ENCODE measurements around the gene RPL39.
"Not testable (repeated sequence)": the region's sequence is repeated elsewhere in the genome, so short reads cannot be mapped to it uniquely, and the experiment has no call there.

RPL39 gene

DNA sequence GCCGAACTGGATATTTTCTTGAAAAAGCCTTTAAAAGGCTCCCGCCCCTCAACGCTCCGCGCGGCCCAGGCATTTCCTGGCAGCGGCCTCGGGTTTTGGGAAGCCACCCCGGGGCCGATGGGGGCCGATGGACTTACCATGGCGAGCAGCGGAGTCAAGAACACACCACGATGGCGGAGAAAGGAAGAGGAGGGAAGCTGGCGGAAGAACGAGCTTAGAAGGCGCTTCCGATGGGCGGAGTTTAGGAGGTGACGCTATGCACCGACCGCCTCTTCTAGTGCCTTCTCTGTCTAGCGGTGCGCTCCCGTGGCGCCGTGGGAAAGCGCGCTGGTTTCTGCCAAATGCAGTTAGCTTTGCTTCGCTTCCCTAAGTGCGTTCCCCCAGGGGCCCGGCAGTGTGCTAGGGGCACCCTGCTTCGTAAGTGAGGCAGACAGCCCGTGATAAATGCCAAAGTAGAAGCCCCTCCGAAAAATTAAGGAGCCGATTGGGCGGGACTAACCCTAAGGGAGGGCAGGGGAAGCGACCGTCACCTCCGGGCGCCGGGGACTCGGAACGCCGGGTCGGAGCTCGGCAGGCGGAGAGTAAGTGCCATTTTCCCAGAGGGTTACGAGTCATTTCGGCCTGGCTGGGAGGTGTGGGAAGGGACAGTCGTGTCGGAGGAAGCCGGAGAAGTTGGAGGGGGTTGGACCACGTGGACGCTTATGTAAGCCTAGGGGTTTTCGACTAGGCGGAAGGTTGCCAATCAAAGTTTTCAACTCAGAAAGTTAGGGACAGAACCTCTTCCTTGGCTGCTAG lies at the start of gene RPL39:
RPL39 (minus strand) TSS at position 194 of the 795 bp plus-strand sequence; CDS start at position 140, 54 bp downstream.
- peak; percentile 56 for DNase-seq

DNA sequence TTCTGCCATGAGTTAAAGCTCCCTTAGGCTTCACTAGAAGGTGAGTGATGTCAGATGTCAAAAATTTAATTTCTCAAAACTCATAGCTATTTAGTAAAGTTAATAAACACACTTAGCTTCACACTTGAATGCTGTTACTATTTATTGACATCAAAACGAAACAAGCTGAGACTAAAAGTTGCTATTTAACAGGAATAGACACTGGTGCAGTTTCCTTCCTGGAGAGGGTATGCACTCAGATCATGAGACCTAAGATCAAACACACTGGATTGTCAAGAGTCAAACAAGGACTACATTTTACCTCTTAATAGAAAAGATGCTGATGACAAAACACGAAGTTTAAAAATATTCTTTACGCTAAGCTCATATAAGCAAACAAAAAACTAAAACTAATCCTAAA lies 42.5 kb upstream of the RPL39 start:
- DNase-seq: no peak

- no peak for DNase-seq
Measured at GRCh38 chrX:119828446-119828845, 37.0 kb upstream of the RPL39 start.

DNA sequence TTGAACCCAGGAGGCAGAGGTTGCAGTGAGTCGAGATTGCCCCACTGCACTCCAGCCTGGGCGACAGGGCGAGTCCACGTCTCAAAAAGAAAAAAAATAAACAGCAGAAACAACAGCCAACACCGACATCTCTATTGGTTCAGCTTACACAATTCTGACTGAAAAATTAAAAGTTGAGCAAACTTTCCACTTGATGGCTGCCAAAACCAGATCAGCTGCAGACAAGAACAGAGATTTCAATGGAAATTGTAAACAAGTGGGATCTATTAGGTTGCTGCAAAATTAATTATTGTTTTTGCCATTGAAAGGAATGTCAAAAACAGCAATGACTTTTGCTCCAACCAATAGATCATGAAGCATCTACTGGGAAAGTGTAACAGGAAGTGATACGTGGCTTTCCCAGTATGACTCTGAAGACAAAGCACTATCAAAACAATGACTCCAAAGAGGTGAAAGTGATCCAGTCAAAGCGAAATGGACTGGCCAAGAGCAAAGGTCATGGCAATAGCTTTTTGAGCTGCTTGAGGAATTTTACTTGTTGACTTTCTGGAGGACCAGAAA lies 35.0 kb upstream of the RPL39 start:
- no peak for DNase-seq

- not testable (repeated sequence) for DNase-seq
Measured at GRCh38 chrX:119824221-119824620, 32.8 kb upstream of the RPL39 start.

GRCh38 chrX:119821703-119822102 lies 30.3 kb upstream of the RPL39 start:
- not testable (repeated sequence) for DNase-seq

DNA sequence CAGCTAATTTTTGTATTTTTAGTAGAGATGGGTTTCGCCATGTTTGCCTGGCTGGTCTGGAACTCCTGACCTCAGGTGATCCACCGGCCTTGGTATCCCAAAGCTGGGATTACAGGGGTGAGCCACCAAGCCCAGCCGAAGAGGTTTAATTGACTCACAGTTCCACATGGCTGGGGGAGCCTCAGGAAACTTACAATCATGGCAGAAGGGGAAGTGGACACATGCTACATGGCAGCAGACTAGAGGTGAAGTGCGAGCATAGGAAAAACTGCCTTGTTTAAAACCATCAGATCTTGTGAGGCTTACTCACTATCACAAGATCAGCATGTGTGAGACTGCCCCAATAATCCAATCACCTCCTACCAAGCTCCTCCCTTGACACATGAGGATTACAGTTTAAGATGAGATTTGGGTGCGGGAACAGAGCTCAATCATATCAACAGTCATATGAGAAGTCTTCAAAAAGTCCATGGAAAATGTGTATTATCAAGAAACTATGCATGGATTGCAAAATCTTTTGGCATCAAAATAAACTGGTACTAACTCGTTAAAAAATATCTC lies 25.8 kb upstream of the RPL39 start:
- DNase-seq: no peak

DNA sequence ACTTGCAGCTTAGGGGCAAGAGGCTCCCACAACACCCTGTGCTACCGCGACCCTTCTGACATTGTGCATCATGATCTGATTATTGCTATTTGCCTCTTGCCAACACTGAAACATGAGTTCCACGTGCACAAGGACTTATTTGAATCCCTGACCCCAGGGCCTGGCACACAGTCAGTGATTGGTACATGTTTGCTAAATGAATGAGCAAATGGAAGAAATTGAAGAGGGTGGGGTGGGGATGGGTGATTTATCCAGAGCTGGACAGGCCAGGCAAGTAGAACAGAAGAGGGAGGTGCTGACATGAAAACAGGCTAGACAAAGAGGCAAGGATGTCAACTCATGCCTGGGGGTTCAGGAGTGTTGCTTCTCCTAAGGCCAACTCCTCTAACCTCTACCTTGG lies 24.9 kb upstream of the RPL39 start:
- no peak for DNase-seq

GRCh38 chrX:119809185-119809666 lies 17.8 kb upstream of the RPL39 start:
- no peak for DNase-seq

- not testable (repeated sequence) for DNase-seq
Measured at GRCh38 chrX:119808461-119808860, 17.0 kb upstream of the RPL39 start.

DNA sequence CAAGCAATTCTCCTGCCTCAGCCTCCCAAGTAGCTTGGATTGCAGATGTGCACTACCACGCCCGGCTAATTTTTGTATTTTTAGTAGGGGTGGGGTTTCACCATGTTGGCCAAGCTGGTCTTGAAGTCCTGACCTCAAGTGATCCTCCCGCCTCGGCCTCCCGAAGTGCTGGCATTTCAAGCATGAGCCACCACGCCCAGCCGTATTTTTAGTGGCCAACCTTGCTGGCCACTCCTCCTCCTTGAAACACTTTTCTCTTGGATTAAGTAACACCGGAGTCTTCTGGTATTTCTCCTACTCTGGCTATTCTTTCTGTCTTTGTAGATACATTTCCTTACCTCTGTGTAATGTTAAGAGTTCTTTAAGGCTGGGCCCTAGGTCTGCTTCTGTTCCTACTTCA lies 11.1 kb upstream of the RPL39 start:
- no peak for DNase-seq

DNA sequence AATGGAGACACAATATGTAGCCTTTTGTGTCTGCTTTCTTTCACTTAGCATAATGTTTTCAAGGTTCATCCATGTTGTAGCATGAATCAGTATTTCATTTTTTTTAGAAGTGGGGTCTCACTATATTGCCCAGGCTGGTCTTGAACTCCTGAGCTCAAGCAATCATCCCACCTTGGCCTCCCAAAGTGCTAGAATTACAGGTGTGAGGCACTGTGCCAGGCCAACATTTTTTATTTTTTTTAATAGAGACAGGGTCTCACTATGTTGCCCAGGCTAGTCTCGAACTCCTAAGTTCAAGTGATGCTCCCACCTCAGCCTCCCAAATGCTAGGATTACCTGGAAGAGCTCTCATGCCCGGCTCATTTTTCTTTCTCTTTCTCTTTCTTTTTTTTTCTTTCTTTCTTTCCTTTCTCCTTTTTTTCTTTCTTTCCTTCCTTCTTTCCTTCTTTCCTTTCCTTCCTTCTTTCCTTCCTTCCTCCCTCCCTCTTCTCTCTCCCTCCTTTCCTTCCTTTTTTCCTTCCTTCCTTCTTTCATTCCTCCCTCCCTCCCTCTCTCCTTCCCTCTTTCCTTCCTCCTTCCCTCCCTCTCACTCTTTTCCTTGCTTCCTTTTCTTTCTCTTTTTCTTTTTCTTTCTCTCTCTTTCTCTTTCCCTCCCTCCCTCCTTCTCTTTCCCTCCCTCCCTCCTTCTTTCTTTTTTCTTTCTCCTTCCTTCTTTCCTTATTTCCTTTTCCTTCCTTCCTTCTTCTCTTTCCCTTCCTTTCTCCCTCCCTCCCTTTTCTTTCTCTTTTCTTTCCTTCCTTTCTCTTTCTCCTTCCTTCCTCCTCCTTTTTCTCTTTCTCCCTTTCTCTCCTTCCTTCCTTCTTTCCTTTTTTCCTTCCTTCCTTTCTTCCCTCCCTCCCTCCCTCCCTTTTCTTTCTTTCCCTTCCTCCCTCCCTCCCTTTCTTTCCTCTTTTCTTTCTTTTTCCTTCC lies 10.1 kb upstream of the RPL39 start:
- DNase-seq: no peak

DNA sequence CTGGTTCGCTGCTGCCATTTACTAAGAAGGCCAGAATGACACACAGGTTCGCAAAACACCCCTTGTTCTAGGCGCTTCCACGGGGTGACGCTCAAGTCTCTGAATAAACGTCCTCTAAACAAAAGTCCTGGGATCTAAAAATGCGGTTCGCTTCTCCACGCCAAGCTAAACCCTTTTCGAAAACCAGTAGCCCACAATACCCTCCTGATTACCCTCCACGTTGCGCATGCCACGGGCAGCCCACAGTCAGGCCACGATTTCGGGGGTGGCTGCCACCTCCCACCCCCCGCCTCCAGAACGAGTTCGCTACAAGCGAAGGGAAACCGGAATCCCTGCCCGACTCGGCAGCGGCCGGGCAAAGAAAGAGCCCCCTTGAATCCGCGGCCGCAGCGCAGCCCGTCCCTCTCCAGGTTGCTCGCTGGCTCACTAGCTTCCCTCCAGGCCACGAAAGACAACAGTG lies 423 bp downstream of the RPL39 start:
- peak in 1 of 2 experiments; percentile 16 for DNase-seq

DNA sequence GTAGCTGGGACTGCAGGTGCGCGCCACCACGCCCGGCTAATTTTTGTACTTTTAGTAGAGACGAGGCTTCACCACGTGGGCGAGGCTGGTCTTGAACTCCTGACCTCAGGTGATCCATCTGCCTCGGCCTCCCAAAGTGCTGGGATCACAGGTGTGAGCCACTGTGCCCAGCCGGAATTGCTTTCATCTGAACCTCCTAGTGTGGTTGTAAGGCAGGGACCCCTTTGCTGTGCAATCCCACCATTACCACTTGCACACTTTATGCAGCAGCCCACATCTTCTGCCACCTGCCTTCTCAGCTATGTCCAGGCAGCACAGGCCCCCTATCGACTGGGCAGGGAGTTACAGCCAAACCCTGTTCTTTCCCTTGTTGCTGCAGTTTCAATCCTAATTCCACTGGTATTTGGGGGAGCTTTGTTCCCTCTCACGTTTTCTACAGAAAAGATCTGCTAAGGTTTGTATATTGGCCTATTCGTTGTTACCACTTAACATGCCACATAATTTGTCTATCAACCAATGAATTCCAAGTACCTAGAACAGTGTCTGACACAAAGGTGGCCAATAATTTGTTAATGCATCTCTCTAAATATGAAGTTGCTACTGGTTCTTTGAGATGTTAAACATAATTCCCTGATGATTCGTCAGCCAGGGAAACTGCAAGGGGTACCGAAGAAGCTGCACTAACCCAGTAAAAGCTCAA lies 6.5 kb downstream of the RPL39 start:
- DNase-seq: peak; percentile 10 to 23

GRCh38 chrX:119783026-119783425 lies 8.4 kb downstream of the RPL39 start:
- peak; percentile 72 for DNase-seq

DNA sequence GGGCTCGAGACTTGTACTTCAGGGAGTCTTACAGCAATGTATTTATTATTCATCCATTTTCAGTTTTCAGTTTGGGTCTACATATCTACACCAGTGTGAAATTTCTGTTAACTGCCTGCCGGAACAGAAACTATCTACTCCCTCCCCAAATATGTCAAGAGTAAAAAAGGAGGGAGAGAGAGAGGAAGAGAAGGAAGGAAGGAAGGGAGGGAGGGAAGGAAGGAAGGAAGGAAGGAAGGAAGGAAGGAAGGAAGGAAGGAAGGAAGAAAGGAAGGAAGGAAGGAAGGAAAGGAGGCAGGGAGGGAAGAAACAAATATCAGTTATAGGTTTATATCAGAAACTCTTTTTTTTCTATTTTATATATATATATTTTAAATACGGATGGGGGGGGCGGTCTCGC lies 12.6 kb downstream of the RPL39 start:
- DNase-seq: no peak

DNA sequence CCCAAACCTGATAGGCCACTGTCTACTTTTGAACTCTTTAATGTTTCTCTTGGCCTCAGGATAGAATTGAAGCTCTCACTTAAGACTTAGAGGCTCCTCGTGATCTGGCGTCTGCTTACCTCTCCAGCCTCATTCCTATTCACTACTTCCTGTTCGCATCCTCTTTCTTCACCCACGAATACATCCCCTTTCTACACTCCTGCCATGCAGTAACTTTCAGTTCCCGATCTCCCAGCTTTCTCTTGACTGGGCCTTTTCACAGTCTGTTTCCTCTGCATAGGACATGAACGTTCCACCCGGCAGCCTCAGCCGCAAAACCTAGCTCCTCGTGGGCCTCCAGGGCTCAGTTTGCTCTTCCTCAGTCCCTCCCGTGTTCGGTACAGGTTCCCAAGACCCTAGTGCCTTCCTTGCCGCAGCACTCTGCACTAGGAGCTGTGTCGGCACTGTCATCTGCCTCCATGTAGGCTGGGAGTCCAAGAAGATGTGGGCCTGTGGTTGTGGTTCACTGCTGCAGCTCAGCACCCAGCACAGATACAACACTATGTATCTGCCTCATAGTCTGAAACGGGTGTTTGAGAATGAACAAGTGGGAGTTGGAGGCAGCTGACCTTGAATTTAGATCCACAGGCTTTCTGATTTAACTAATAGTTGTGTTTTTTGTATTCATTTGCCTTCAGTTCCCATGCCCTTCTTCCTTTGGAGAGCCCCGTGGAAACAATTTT lies 15.8 kb downstream of the RPL39 start:
- DNase-seq: no peak

- DNase-seq: not testable (repeated sequence)
Measured at GRCh38 chrX:119769388-119769787, 22.0 kb downstream of the RPL39 start.

- not testable (repeated sequence) for DNase-seq
Measured at GRCh38 chrX:119768436-119768835, 23.0 kb downstream of the RPL39 start.

DNA sequence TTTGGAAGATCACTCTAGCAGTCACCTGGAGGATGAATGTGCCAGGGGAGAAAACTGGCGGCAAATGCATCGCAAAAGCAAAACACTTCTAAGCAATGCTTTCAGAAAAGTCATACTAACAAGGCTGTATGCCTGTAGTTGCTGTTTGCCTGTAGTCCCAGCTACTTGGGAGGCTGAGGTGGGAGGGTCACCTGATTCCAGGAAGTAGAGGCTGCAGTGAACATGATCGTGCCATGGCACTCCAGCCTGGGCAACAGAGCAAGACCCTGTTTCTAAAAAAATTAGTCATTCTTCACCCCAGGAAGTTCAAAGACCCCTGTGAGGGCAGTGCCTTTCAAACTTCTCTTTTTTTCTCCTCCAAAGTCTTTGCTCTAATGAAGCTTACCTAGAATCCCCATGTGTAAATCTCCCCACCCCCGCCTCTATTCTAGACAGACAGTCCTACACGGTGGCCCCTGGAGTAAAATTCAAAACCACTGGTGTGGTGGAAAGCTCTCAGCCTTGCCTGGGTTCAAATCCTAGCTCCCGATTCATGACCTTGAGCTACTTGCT lies 27.5 kb downstream of the RPL39 start:
- DNase-seq: no peak

DNA sequence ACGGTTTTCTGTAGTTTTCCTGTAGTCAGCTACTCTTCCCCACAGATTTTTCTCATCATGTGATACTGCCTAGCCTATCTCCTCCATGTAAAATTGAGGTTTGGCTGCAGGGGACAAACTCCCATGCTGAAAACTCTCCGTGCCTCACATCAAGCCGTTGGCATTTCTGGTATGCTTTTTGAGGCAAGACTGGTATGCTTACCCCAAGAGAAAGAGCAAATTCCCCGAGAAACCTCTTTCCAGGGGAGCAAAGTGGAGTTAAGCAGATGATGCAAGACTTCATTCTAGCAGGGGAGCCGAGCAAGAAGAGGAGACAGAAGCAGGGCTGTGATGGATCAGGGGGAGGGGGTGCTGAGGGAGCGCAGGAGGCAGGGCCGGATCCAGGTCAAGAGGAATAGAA lies 28.2 kb downstream of the RPL39 start:
- no peak for DNase-seq

Measured in AML-193 (cell line).